Neuronal stem cell (in vitro differentiated cells): ENCODE measurements around the gene CCDC150.

Experiments used
- DNase-seq: peaks from one replicate; pipeline ENCODE4 v3.0.0-alpha.2; 2013; ENCODE audit warnings: low spot score
- H2AFZ ChIP-seq: one replicate; pipeline ENCODE4 v1.6.1; 2013; ENCODE audit warnings: mild to moderate bottlenecking, low read length, inconsistent platforms
- H2AK5ac ChIP-seq: 2 replicates; pipeline ENCODE4 v1.6.1; 2013; ENCODE audit warnings: low read depth, mild to moderate bottlenecking, inconsistent platforms, low read length, moderate library complexity, mixed read lengths
- H2BK120ac ChIP-seq: 2 replicates; pipeline ENCODE4 v1.6.1; 2013; ENCODE audit warnings: low read depth, mild to moderate bottlenecking, inconsistent platforms, low read length, moderate library complexity, mixed read lengths
- H2BK12ac ChIP-seq: one replicate; pipeline ENCODE4 v1.6.1; 2013; ENCODE audit warnings: low read length, inconsistent platforms
- H2BK15ac ChIP-seq: 2 replicates; pipeline ENCODE4 v1.6.1; 2013; ENCODE audit warnings: mild to moderate bottlenecking, low read length, inconsistent platforms, mixed read lengths
- H2BK5ac ChIP-seq: one replicate; pipeline ENCODE4 v1.6.1; 2013; ENCODE audit warnings: inconsistent platforms, mild to moderate bottlenecking, low read length, moderate library complexity
- H3K14ac ChIP-seq: one replicate; pipeline ENCODE4 v1.6.1; 2013; ENCODE audit warnings: low read length, inconsistent platforms
- H3K18ac ChIP-seq: 2 replicates; pipeline ENCODE4 v1.6.1; 2013; ENCODE audit warnings: low read length, inconsistent platforms
- H3K23ac ChIP-seq: 2 replicates; pipeline ENCODE4 v1.6.1; 2013; ENCODE audit warnings: low read depth, mild to moderate bottlenecking, mixed read lengths, low read length, inconsistent platforms; ENCODE audit not compliant: poor library complexity
- H3K27ac ChIP-seq: replicated peaks from 3 replicates; pipeline ENCODE4 v1.5.1; 2013; ENCODE audit warnings: low read length, inconsistent platforms
- H3K27me3 ChIP-seq, 3 experiments: 2 replicates each; pipeline ENCODE4 v1.6.1; 2013; ENCODE audit warnings: low read length in 3 of 3, mild to moderate bottlenecking in 2 of 3, inconsistent platforms in 1 of 3, low read depth in 1 of 3, mixed read lengths in 1 of 3, moderate library complexity in 1 of 3; ENCODE audit not compliant: control insufficient read depth in 3 of 3, insufficient read depth in 3 of 3
- H3K36me3 ChIP-seq, 2 donors: replicated peaks in 1 of 2; 2 replicates each; pipeline ENCODE4 v1.6.1; 2013; ENCODE audit warnings: low read length in 2 of 2; ENCODE audit not compliant: control insufficient read depth in 2 of 2, insufficient read depth in 2 of 2
- H3K4ac ChIP-seq: 2 replicates; pipeline ENCODE4 v1.6.1; 2013; ENCODE audit warnings: inconsistent platforms, mild to moderate bottlenecking, low read length, moderate library complexity
- H3K4me1 ChIP-seq, 2 donors: 1 replicate in 1 of 2; 2 replicates in 1 of 2; pipeline ENCODE4 v1.6.1; 2013; ENCODE audit warnings: low read length in 2 of 2, low read depth in 1 of 2; ENCODE audit not compliant: control insufficient read depth in 2 of 2, insufficient read depth in 1 of 2
- H3K4me2 ChIP-seq: one replicate; pipeline ENCODE4 v1.6.1; 2013; ENCODE audit warnings: mild to moderate bottlenecking, low read length, inconsistent platforms; ENCODE audit not compliant: insufficient read depth, poor library complexity, severe bottlenecking
- H3K4me3 ChIP-seq, 2 donors: 2 replicates each; pipeline ENCODE4 v1.5.1; 2013; ENCODE audit warnings: low read length in 2 of 2, mild to moderate bottlenecking in 2 of 2, inconsistent platforms in 1 of 2, moderate library complexity in 1 of 2
- H3K79me1 ChIP-seq: one replicate; pipeline ENCODE4 v1.6.1; 2013; ENCODE audit warnings: low read depth, mild to moderate bottlenecking, inconsistent platforms, low read length, moderate library complexity
- H3K9ac ChIP-seq: one replicate; pipeline ENCODE4 v1.6.1; 2013; ENCODE audit warnings: mild to moderate bottlenecking, low read depth, low read length, inconsistent platforms; ENCODE audit not compliant: poor library complexity
- H3K9me3 ChIP-seq, 2 donors: replicated peaks in 1 of 2; 2 replicates each; pipeline versions ENCODE3 to v1.6.1; 2013; ENCODE audit warnings: low read length in 2 of 2, mild to moderate bottlenecking in 2 of 2, inconsistent platforms in 1 of 2, low read depth in 1 of 2, mixed read lengths in 1 of 2, moderate library complexity in 1 of 2; ENCODE audit not compliant: control insufficient read depth in 2 of 2, insufficient read depth in 1 of 2
- H4K8ac ChIP-seq: one replicate; pipeline ENCODE4 v1.6.1; 2013; ENCODE audit warnings: low read depth, mild to moderate bottlenecking, inconsistent platforms, low read length, moderate library complexity
- H4K91ac ChIP-seq: one replicate; pipeline ENCODE4 v1.6.1; 2013; ENCODE audit warnings: low read length, low read depth, mild to moderate bottlenecking, inconsistent platforms; ENCODE audit not compliant: poor library complexity
- WGBS, 2 donors: extraction: QIAGEN DNeasy Blood & Tissue Kit; methylation state at CpG; one replicate each; pipeline ENCODE4 v1.1.7; 2013; ENCODE audit warnings: missing lambda C conversion rate in 2 of 2, mixed read lengths in 1 of 2; ENCODE audit not compliant: insufficient read length in 2 of 2, insufficient replicate concordance in 1 of 2; ENCODE audit errors: extremely low coverage in 2 of 2; 5-methylcytosine and 5-hydroxymethylcytosine counted together

The CCDC150 gene

DNA sequence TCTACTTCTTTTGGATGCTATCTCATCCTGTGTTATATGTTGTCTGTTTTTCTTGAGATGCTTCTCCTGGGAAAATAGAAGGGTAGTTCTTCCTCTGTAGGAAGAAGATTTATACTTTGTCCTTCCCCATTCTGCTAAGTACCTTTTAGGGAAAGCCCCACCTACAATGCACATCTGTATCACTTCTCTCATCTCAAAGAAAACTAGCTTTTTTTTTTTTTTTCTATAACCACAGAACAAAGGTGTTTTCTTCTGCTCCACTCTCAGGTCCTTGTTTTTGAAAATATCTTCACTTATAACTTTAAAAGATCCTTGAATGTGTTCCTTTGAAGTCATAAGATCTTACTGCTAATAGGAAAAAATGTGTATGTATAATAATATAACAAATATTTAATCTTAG lies 30.8 kb downstream of the CCDC150 start:
- Histone ChIP-seq H3K9me3 (no peaks in the 10 kb centered on the region), H3K18ac (no peak overlapping the region), H3K79me1 (no peaks in the 10 kb centered on the region), H3K14ac (no peak overlapping the region), H4K91ac (no peak overlapping the region), H2BK12ac (no peak overlapping the region), H4K8ac (no peak overlapping the region), H3K4me3 (no peak overlapping the region), H3K36me3 (peaks cover 2 to 46% of the 10 kb centered on the region in 2 donors), H2AK5ac (no peak overlapping the region), H3K9ac (no peak overlapping the region), H3K27ac (no peak overlapping the region), H3K4me2 (no peak overlapping the region), H2BK5ac (no peak overlapping the region), H3K27me3 (no peaks in the 10 kb centered on the region), H2BK15ac (no peak overlapping the region), H3K4me1 (no peaks in the 10 kb centered on the region), H3K4ac (no peak overlapping the region), H3K23ac (no peak overlapping the region), H2AFZ (no peak overlapping the region), H2BK120ac (no peak overlapping the region)
- no peak for DNase-seq

DNA sequence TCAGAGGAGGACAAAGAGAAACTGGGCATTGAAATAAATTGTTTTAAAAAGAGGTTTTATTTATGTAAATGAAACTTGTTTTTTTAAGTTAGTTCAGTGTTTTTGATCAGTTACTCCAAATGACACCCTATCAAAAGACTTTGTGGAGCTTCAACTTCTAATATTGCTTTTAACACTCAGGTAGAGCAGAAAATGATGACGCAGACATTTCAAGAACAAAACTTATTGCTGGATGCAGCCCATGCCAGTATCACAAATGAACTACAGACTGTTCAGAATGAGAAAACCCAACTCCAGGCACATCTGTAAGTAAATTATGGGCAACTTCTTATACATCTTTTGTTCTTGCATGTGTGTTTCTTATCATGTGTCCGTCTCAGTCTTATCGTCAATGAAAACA lies 36.4 kb downstream of the CCDC150 start:
- Histone ChIP-seq H3K9me3 (peaks cover 0 to 2% of the 10 kb centered on the region in 2 donors), H2BK15ac (no peak overlapping the region), H2AFZ (no peak overlapping the region), H3K23ac (no peak overlapping the region), H4K8ac (no peak overlapping the region), H3K36me3 (peaks cover 6 to 59% of the 10 kb centered on the region in 2 donors), H3K9ac (no peak overlapping the region), H3K27ac (no peak overlapping the region), H3K14ac (no peak overlapping the region), H3K27me3 (no peaks in the 10 kb centered on the region), H2AK5ac (no peak overlapping the region), H3K4me2 (no peak overlapping the region), H3K4me3 (no peak overlapping the region), H3K4me1 (no peaks in the 10 kb centered on the region), H2BK12ac (no peak overlapping the region), H3K79me1 (no peaks in the 10 kb centered on the region), H2BK120ac (no peak overlapping the region), H3K18ac (no peak overlapping the region), H3K4ac (no peak overlapping the region), H4K91ac (no peak overlapping the region), H2BK5ac (no peak overlapping the region)
- no peak for DNase-seq
- WGBS, 2 donors, result no CpG with 5 or more reads among the region's 3 CpGs

DNA sequence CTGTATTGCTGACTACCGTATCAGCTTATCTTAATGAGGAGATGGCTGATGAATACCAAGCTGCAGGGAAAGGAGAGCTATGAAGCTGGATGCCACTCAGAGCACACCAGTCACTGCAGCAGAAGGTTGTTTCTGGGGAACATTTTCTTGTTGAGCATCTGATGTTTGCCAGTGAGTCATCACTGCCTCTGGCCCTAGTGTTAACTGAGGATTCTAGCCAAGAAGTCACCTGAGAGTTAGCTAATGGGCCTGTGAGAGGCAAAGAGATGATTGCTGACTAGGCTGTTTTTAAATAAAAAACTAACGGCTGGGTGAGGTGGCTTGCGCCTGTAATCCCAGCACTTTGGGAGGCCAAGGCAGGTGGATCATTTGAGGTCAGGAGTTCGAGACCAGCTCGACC lies 37.9 kb downstream of the CCDC150 start:
- DNase-seq, result no peak
- Histone ChIP-seq H3K23ac (no peak overlapping the region), H2AK5ac (no peak overlapping the region), H3K4me2 (no peak overlapping the region), H3K36me3 (peaks cover 6 to 68% of the 10 kb centered on the region in 2 donors), H3K9ac (no peak overlapping the region), H2BK120ac (no peak overlapping the region), H2BK5ac (no peak overlapping the region), H4K91ac (no peak overlapping the region), H3K27ac (no peak overlapping the region), H2BK15ac (no peak overlapping the region), H4K8ac (no peak overlapping the region), H3K4me1 (no peaks in the 10 kb centered on the region), H3K27me3 (no peaks in the 10 kb centered on the region), H3K14ac (no peak overlapping the region), H3K79me1 (no peaks in the 10 kb centered on the region), H3K4ac (no peak overlapping the region), H3K18ac (no peak overlapping the region), H2BK12ac (no peak overlapping the region), H3K9me3 (peaks cover 0 to 2% of the 10 kb centered on the region in 2 donors), H2AFZ (no peak overlapping the region), H3K4me3 (no peak overlapping the region)
- no CpG with 5 or more reads among the region's 5 CpGs for WGBS, 2 donors

DNA sequence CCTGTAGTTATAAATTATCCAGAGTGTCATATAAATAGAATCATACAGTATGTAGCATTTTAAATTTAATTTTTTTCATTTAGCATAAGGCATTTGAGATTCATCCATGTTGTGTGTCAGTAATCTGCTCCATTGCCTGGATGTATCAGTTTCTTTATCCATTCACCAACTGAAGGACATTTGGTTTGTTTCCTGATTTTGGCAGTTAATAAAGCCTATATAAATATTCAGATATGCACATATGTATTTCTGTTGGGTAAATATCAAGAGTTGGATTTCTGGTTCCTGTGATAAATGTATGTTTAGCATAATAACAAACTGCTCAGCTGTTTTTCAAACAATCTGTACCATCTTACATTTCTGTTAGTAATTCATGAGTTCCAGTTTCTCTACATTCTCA lies 39.9 kb downstream of the CCDC150 start:
- DNase-seq, result no peak
- Histone ChIP-seq H3K27ac (no peak overlapping the region), H3K4me1 (no peaks in the 10 kb centered on the region), H2BK12ac (no peak overlapping the region), H3K27me3 (no peaks in the 10 kb centered on the region), H2BK5ac (no peak overlapping the region), H3K4me3 (no peak overlapping the region), H4K8ac (no peak overlapping the region), H3K4me2 (no peak overlapping the region), H3K18ac (no peak overlapping the region), H2AK5ac (no peak overlapping the region), H2BK15ac (no peak overlapping the region), H3K23ac (no peak overlapping the region), H3K14ac (no peak overlapping the region), H3K9me3 (peaks cover 0 to 2% of the 10 kb centered on the region in 2 donors), H3K79me1 (no peaks in the 10 kb centered on the region), H3K4ac (no peak overlapping the region), H2AFZ (no peak overlapping the region), H3K9ac (no peak overlapping the region), H4K91ac (no peak overlapping the region), H2BK120ac (no peak overlapping the region), H3K36me3 (peaks cover 6 to 66% of the 10 kb centered on the region in 2 donors)
